ENCODE results near the gene KRTAP5-7.

DNA sequence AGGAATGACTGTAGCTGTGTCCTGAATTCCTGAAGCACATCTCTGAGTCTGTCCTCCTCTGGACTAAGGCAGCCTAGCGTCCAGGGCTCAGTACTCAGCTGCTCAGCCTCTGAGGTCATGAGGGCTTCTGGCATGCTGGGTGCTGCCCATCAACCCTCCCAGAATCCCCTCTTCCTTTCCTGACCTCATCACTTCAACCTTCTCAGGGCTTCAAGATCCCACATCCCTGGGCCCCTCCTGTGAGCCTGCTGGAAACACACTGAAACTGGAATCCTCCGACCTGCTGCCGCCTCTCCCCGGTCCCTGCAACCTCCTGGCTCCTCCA lies 11.6 kb downstream of the KRTAP5-7 start:
- TF ChIP-seq, protein P1, sequence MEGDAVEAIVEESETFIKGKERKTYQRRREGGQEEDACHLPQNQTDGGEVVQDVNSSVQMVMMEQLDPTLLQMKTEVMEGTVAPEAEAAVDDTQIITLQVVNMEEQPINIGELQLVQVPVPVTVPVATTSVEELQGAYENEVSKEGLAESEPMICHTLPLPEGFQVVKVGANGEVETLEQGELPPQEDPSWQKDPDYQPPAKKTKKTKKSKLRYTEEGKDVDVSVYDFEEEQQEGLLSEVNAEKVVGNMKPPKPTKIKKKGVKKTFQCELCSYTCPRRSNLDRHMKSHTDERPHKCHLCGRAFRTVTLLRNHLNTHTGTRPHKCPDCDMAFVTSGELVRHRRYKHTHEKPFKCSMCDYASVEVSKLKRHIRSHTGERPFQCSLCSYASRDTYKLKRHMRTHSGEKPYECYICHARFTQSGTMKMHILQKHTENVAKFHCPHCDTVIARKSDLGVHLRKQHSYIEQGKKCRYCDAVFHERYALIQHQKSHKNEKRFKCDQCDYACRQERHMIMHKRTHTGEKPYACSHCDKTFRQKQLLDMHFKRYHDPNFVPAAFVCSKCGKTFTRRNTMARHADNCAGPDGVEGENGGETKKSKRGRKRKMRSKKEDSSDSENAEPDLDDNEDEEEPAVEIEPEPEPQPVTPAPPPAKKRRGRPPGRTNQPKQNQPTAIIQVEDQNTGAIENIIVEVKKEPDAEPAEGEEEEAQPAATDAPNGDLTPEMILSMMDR (IDR thresholded peaks at IDR 0.05; ENCODE audit: poor library complexity, severe bottlenecking) = no peak
- no peak for TF ChIP-seq EZH2 (IDR thresholded peaks at IDR 0.05; ENCODE audit: borderline replicate concordance, insufficient read depth, low read length, poor library complexity, severe bottlenecking)
- no peak for TF ChIP-seq RAD21 (conservative IDR thresholded peaks at IDR 0.05)
- TF ChIP-seq POLR2AphosphoS5 (IDR thresholded peaks at IDR 0.05) = no peak
- TF ChIP-seq, protein P2, sequence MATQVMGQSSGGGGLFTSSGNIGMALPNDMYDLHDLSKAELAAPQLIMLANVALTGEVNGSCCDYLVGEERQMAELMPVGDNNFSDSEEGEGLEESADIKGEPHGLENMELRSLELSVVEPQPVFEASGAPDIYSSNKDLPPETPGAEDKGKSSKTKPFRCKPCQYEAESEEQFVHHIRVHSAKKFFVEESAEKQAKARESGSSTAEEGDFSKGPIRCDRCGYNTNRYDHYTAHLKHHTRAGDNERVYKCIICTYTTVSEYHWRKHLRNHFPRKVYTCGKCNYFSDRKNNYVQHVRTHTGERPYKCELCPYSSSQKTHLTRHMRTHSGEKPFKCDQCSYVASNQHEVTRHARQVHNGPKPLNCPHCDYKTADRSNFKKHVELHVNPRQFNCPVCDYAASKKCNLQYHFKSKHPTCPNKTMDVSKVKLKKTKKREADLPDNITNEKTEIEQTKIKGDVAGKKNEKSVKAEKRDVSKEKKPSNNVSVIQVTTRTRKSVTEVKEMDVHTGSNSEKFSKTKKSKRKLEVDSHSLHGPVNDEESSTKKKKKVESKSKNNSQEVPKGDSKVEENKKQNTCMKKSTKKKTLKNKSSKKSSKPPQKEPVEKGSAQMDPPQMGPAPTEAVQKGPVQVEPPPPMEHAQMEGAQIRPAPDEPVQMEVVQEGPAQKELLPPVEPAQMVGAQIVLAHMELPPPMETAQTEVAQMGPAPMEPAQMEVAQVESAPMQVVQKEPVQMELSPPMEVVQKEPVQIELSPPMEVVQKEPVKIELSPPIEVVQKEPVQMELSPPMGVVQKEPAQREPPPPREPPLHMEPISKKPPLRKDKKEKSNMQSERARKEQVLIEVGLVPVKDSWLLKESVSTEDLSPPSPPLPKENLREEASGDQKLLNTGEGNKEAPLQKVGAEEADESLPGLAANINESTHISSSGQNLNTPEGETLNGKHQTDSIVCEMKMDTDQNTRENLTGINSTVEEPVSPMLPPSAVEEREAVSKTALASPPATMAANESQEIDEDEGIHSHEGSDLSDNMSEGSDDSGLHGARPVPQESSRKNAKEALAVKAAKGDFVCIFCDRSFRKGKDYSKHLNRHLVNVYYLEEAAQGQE (IDR thresholded peaks at IDR 0.05; ENCODE audit: borderline replicate concordance) = no peak

Data from neural cell (in vitro differentiated cells).